DOHH2 (cell line): ENCODE measurements around the gene THEM4.

Experiments used
- H3F3A ChIP-seq: fragments of 200-600 bp; sonication (generic), shearing (Covaris generic); 2 replicates; pipeline ENCODE4 v1.6.0; 2016; ENCODE audit warnings: antibody characterized with exemption, mild to moderate bottlenecking; ENCODE audit not compliant: control insufficient read depth, insufficient read depth
- H3K27ac ChIP-seq: fragments of 200-600 bp; sonication (generic); 2 replicates; pipeline ENCODE4 v1.5.1; 2014; ENCODE audit warnings: low read depth, mild to moderate bottlenecking, low read length, moderate library complexity
- H3K27me3 ChIP-seq: fragments of 200-600 bp; sonication (generic); 2 replicates; pipeline ENCODE4 v1.6.1; 2014; ENCODE audit warnings: mild to moderate bottlenecking, low read length, mixed read lengths; ENCODE audit not compliant: control insufficient read depth
- H3K36me3 ChIP-seq: fragments of 200-600 bp; sonication (generic); 2 replicates; pipeline ENCODE4 v1.6.1; 2014; ENCODE audit warnings: mild to moderate bottlenecking, low read length, moderate library complexity, mixed read lengths; ENCODE audit not compliant: control insufficient read depth
- H3K4me1 ChIP-seq: fragments of 200-600 bp; sonication (generic); 2 replicates; pipeline ENCODE4 v1.6.1; 2014; ENCODE audit warnings: mild to moderate bottlenecking, low read length, mixed read lengths; ENCODE audit not compliant: control insufficient read depth
- H3K4me2 ChIP-seq: fragments of 200-600 bp; sonication (generic); 2 replicates; pipeline ENCODE4 v1.6.0; 2014; ENCODE audit warnings: mild to moderate bottlenecking, low read length, moderate library complexity
- H3K4me3 ChIP-seq: fragments of 200-600 bp; sonication (generic); 2 replicates; pipeline ENCODE4 v1.5.1; 2014; ENCODE audit warnings: mild to moderate bottlenecking, low read length, mixed read lengths
- H3K79me2 ChIP-seq: fragments of 200-600 bp; sonication (generic); 2 replicates; pipeline ENCODE4 v1.6.1; 2014; ENCODE audit warnings: mild to moderate bottlenecking, low read length, mixed read lengths; ENCODE audit not compliant: control insufficient read depth
- H3K9me2 ChIP-seq: fragments of 200-600 bp; sonication (generic); replicated peaks from 2 replicates; pipeline ENCODE4 v1.6.1; 2014; ENCODE audit warnings: mild to moderate bottlenecking, low read length, mixed read lengths; ENCODE audit not compliant: control insufficient read depth
- H3K9me3 ChIP-seq: fragments of 200-600 bp; sonication (generic); 2 replicates; pipeline ENCODE4 v1.6.1; 2014; ENCODE audit warnings: antibody characterized with exemption, low read length, mixed read lengths; ENCODE audit not compliant: control insufficient read depth, insufficient read depth
- H4K20me1 ChIP-seq: fragments of 200-600 bp; sonication (generic); 2 replicates; pipeline ENCODE4 v1.6.0; 2014; ENCODE audit warnings: low read depth, mild to moderate bottlenecking, antibody characterized with exemption, low read length, moderate library complexity; ENCODE audit not compliant: control insufficient read depth, insufficient read depth
- CTCF ChIP-seq: fragments of 200-600 bp; sonication (generic); IDR thresholded peaks from one replicate; pipeline ENCODE4 v1.5.1; 2014; ENCODE audit warnings: antibody characterized with exemption, mild to moderate bottlenecking, low read depth, low read length; ENCODE audit not compliant: poor library complexity, severe bottlenecking
- EZH2phosphoT487 ChIP-seq: fragments of 200-600 bp; sonication (generic); IDR thresholded peaks from 2 replicates; pipeline ENCODE4 v1.6.1; 2017; ENCODE audit warnings: borderline replicate concordance, mild to moderate bottlenecking, antibody characterized with exemption, low read length, moderate library complexity, mixed read lengths

THEM4 gene

GRCh38 chr1:151948506-151948905 is 39.2 kb upstream of the THEM4 start:
- no peaks in the 10 kb centered on the region for H3K9me3 ChIP-seq
- H3K79me2 ChIP-seq = no peaks in the 10 kb centered on the region; the same call in 1 of the 2 replicates
- peaks cover 80% of the 10 kb centered on the region for H3K4me1 ChIP-seq
- H3K4me3 ChIP-seq = no peak overlapping the region
- H3K4me2 ChIP-seq = no peak overlapping the region
- no peaks in the 10 kb centered on the region for H3K9me2 ChIP-seq
- H3K27me3 ChIP-seq = no peaks in the 10 kb centered on the region
- H4K20me1 ChIP-seq = no peaks in the 10 kb centered on the region
- no peak for TF ChIP-seq EZH2phosphoT487
- H3F3A ChIP-seq = peaks cover 5% of the 10 kb centered on the region
- H3K36me3 ChIP-seq = no peaks in the 10 kb centered on the region
- H3K27ac ChIP-seq = no peak overlapping the region

- Histone ChIP-seq H3K27ac (no peak overlapping the region), H3K4me3 (no peak overlapping the region), H3K79me2 (no peaks in the 10 kb centered on the region), H3F3A (no peaks in the 10 kb centered on the region), H3K36me3 (no peaks in the 10 kb centered on the region), H3K27me3 (no peaks in the 10 kb centered on the region), H3K9me2 (no peaks in the 10 kb centered on the region), H3K9me3 (no peaks in the 10 kb centered on the region), H3K4me2 (no peak overlapping the region), H3K4me1 (peaks cover 80% of the 10 kb centered on the region), H4K20me1 (no peaks in the 10 kb centered on the region)
- no peak for TF ChIP-seq EZH2phosphoT487
- no peak for TF ChIP-seq CTCF
Observed at GRCh38 chr1:151947140-151947539, 37.8 kb upstream of the THEM4 start.

- Histone ChIP-seq H3K79me2 (no peaks in the 10 kb centered on the region), H3F3A (no peaks in the 10 kb centered on the region), H3K4me2 (peak overlapping the region; percentile 49), H3K27me3 (no peaks in the 10 kb centered on the region), H3K4me1 (peaks cover 80% of the 10 kb centered on the region), H3K36me3 (no peaks in the 10 kb centered on the region), H3K4me3 (peak overlapping the region; percentile 14), H3K9me3 (no peaks in the 10 kb centered on the region), H3K27ac (no peak overlapping the region; the same call in 1 of the 2 replicates), H4K20me1 (no peaks in the 10 kb centered on the region), H3K9me2 (no peaks in the 10 kb centered on the region)
- no peak for TF ChIP-seq EZH2phosphoT487
- no peak for TF ChIP-seq CTCF
Observed at GRCh38 chr1:151945725-151946722, 36.7 kb upstream of the THEM4 start.
